GM12875 (cell line): Measurements from ENCODE around the gene COL28A1.
"Not testable (repeated sequence)": the region's sequence is repeated elsewhere in the genome, so short reads cannot be mapped to it uniquely, and the experiment has no call there.

Experiments
- H3K4me3 ChIP-seq: one replicate; pipeline ENCODE4 v1.5.1; 2011; ENCODE audit warnings: low read depth, low read length, control low read depth
- TF ChIP-seq, protein P1 (sequence below): IDR thresholded peaks from 2 replicates; pipeline ENCODE4 v1.5.1; 2011; ENCODE audit warnings: low read depth, mild to moderate bottlenecking, control low read depth, inconsistent platforms, low read length, moderate library complexity, borderline replicate concordance; ENCODE audit not compliant: insufficient read depth

Gene COL28A1

DNA sequence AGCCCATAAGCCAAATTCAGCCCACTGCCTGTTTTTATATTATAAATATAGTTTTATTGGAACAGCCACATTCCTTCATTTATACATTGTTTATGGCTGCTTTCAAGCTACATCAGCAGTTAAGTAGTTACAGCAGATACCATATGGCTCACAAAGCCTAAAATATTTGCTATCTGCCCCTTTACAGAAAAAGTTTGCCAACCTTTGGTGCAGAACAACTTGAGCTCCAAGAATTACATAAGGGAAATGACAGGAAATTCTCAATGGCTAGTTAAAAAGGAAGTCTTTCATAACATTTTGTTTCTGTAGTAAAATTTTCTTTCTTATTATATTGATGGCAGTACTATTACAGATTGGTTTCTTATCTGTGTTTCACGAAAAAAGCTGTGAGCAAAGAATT, 59.3 kb downstream of the COL28A1 start:
- TF ChIP-seq, protein P1, sequence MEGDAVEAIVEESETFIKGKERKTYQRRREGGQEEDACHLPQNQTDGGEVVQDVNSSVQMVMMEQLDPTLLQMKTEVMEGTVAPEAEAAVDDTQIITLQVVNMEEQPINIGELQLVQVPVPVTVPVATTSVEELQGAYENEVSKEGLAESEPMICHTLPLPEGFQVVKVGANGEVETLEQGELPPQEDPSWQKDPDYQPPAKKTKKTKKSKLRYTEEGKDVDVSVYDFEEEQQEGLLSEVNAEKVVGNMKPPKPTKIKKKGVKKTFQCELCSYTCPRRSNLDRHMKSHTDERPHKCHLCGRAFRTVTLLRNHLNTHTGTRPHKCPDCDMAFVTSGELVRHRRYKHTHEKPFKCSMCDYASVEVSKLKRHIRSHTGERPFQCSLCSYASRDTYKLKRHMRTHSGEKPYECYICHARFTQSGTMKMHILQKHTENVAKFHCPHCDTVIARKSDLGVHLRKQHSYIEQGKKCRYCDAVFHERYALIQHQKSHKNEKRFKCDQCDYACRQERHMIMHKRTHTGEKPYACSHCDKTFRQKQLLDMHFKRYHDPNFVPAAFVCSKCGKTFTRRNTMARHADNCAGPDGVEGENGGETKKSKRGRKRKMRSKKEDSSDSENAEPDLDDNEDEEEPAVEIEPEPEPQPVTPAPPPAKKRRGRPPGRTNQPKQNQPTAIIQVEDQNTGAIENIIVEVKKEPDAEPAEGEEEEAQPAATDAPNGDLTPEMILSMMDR: no peak
- H3K4me3 ChIP-seq: no peak overlapping the region

DNA sequence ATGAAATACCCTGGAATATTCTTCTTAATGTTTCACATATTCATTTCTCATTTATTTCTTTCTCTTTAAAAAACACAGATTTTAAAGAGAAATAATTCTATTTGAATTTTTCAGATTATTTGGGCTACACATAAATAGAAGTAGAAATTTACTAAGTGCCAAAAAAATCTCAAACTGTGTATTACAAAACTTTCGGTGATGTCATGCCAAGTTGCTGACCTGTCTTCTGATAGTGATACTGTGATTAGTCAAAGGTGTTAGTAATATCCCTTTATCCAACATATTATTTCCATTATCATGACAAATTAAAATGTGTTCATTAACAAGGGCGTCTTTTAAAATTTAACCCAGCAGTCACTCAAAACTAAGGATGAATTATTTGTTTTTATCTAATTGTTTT, 60.1 kb downstream of the COL28A1 start:
- TF ChIP-seq, protein P1: no peak
- no peak overlapping the region for H3K4me3 ChIP-seq

DNA sequence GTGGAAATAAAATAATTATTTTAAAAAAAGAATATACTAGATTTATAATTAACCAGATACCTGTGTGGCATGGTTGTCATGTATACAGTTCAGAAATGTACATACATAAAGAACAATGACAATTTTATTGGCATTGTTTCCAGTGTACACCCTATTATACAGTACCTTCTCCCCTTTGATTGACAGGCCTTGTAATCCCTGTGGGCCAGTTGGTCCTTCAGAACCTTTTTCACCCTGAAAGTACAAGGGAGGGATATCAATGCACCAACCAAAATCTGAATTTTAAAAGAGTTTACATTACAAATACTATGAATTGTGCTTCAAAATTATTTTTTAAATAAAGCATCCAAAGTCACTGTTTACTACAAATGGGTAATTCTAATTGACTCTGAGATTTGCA, 61.2 kb downstream of the COL28A1 start:
- no peak overlapping the region for H3K4me3 ChIP-seq
- TF ChIP-seq, protein P1: no peak

DNA sequence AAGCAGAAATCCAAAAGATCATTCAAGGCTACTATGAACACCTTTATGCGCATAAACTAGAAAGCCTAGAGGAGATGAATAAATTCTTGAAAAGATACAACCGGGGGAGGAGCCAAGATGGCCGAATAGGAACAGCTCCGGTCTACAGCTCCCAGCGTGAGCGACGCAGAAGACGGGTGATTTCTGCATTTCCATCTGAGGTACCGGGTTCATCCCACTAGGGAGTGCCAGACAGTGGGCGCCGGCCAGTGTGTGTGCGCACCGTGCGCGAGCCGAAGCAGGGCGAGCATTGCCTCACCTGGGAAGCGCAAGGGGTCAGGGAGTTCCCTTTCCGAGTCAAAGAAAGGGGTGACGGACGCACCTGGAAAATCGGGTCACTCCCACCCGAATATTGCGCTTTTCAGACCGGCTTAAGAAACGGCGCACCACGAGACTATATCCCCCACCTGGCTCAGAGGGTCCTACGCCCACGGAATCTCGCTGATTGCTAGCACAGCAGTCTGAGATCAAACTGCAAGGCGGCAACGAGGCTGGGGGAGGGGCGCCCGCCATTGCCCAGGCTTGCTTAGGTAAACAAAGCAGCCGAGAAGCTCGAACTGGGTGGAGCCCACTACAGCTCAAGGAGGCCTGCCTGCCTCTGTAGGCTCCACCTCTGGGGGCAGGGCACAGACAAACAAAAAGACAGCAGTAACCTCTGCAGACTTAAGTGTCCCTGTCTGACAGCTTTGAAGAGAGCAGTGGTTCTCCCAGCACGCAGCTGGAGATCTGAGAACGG, 70.5 kb downstream of the COL28A1 start:
- H3K4me3 ChIP-seq: not testable (repeated sequence)

DNA sequence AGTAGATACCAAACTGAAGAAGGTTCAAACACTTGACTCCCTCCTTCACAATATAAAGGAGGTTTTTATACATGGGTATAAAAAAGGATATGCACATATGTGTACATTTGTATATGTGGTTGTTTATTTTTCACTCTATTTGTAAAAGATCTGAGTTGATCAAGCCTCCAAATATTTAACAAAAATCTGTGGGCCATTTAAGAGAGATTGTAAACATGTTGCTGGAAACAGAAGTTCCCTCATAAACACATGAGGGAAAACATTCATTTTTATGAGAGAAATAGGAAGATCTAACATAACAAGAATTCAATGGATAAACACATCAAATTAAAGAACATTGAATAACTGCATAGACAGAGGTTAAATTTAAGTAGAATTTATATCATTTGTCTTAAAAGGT, 81.7 kb downstream of the COL28A1 start:
- no peak overlapping the region for H3K4me3 ChIP-seq
- TF ChIP-seq, protein P1: no peak

DNA sequence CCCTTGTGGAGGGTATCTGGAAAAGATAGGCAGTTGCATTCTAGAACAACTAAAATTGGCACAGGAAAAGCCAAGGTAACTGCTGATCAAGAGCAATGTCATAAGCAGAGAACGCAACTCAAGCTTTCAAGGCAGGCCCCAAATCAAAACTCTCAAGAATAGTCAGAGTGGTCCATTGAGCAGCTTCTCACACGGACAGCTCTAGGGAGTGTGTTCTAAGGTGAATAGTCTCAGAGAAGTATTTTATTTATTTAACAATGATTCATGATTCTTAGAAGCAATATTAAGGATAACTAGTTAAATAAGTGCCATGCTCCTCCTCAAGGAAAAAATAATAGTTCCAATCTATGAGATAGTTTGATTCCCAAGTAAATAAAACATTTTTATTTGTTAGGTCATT, 83.0 kb downstream of the COL28A1 start:
- TF ChIP-seq, protein P1: no peak
- H3K4me3 ChIP-seq: no peak overlapping the region

DNA sequence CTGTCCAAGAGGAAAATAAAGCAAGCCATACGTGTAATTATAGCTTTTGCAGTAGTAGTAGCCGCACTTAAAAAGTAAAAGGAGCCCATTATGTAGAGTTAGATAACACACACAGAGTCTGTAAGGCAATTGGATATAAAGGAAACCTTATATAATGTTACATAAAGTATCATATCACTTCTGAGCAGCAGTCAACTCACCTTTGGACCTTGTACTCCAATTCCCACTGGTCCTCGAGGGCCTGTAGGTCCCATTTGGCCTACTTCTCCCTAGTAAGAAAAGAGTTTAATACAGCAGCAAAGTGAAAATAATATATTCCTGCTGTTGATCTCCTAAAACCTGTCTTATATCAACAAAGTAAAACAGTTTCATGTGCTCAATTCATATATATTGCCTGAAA, 83.6 kb downstream of the COL28A1 start:
- H3K4me3 ChIP-seq: no peak overlapping the region
- TF ChIP-seq, protein P1: no peak

DNA sequence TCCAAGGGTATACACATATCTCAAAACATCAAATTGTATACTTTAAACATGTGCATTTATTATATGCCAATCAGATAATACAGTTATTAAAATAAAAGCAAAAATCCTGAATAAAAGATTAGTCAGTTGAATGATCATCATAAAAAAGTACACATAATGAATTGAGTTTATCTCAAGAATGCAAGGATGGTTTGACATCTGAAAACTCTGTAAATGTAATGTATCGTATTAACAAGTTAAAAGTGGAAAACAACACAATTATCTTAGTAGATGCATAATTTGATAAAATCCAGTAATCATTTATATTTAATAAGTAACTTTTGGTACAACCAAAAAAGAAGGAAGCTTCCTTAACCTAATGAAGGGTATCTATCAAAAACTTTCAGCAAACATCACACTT, 86.6 kb downstream of the COL28A1 start:
- H3K4me3 ChIP-seq: no peak overlapping the region
- TF ChIP-seq, protein P1: no peak
